ENCODE data around the gene PLOD1.
"Not testable (repeated sequence)": the region's sequence is repeated elsewhere in the genome, so short reads cannot be mapped to it uniquely, and the experiment has no call there.

The PLOD1 gene

DNA sequence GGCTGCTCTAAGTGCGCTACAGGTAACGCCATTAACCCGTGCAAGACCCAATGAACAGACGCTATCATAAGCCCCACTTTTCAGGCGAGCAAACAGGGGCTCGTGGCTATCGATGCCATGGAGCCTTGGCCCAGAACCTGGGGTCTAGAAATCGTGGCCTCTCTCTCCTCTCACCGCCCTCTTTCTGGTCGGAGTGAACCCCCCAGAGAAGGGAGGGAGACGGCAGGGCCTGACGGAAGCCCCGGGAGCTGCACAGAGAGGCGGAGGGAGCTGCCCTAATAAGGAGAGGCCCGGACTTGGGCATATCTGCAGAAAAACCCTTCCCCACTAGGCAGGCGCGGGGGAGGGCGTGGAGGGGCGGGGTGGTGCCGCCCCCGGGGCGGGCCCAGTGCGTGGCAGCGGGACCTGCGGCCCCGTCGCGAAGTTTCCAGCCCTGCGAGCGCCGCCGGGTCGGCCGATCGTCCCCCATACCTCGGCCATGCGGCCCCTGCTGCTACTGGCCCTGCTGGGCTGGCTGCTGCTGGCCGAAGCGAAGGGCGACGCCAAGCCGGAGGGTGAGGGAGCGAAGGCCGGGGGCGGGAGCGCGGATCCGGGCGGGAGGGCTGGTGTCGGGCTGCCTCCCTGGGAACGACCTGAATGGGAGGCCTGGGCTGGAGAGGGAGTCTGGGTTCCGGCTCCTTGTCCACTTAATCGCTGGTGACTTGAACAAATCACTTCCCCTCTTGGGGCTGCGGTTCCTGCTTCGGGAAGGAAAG is at the start of gene PLOD1:
TSS of gene PLOD1 (plus strand) at position 416 of the 755 bp plus-strand sequence. CDS start at position 479, 63 bp downstream.
- DNase-seq, result peak; percentile 90

DNA sequence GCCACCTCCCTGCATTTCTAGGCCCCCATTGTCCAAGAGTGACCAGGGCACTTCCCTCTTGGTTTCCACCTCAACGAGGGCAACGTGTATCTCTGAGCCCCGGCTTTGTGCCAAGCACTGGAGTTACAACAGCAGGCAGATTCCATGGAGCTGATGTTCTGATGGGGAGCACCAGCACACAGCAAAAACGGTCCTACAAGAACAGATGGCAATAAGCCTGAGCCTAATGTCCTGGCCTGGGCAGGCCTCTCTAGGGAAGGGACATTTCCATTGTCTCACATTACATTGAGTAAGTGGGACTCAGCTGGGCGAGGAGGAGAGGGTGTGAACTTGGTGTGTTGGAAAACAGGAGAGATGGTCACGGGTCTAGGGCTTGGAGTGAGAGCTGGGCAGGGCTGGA is 48.6 kb upstream of the PLOD1 start:
- DNase-seq, result no peak

DNA sequence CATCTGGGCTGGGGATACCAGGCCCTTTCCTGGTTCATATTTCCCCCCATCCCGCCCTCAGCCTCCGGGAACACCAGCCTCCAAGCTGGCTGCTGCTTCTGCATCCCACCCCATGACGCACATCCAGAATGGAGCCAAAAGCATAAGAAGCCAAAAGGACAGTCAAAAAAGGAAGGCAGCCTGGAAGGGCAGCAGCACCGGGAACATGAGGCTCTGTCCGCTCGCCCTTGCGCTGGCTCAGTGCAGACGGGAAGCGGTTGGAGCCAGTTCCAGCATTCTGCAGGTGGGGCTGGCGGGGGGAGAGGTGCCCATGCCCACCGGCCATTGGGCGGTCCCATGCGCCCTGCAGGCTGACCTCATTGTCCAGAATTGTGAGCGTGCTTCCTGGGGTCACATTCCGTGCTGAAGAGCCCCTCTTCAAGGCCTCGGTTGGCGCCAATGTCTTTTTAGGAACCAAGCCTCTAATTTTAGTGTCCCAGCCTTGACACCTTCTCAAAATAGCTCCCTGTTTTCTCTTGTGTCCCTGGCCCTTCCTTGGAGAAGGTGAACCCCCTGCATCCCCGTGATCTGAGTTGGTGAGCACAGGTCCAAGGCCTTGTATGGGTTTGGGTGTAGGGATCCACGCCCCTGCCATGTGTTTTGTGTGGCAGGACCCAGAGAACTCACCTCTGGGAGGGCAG is 47.4 kb upstream of the PLOD1 start:
- no peak for DNase-seq

DNA sequence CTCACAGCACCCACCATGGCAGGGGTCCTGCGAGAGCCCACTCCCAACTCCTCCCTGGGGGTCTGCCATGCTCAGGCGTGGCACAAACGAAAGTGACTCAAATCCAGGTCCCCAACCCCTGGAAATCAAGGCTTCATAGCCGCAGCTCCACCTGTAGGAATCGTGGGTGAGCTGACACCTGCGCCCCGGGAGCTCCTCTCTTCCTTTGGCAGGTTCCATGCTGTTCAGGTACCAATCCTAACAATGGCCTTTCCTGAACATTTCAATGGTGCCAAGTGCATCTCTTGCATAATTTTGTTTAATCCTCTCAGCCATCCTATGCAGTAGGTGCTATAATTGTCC is 46.9 kb upstream of the PLOD1 start:
- DNase-seq, result no peak

DNA sequence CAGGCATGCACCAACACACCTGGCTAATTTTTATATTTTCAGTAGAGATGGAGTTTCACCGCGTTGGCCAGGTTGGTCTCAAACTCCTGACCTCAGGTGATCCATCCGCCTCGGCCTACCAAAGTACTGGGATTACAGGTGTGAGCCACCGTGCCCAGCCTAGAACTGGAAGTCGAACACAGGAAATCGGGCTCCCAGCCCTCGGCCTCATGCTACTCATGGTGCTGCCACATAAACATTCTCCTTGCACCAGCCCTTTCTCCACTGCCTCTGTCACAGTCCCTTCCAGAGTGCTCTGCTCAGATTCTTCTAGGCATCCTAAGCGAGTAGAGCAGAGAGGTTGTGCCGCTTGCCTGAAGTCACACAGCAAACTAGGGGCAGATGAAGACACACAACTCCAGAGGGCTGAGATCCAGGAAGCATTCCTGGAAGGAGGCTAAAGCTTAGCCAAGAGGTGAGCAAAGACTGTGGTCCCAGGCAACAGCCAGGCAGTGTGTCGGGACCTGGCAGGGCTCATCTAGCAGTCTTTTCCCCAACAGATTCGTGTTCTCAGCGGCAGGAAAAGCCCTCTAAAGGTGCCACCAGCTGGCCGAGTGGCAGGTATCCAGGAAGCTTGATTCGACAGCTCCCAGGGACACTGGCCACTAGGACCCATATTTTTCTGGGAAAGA is 46.2 kb upstream of the PLOD1 start:
- no peak for DNase-seq

DNA sequence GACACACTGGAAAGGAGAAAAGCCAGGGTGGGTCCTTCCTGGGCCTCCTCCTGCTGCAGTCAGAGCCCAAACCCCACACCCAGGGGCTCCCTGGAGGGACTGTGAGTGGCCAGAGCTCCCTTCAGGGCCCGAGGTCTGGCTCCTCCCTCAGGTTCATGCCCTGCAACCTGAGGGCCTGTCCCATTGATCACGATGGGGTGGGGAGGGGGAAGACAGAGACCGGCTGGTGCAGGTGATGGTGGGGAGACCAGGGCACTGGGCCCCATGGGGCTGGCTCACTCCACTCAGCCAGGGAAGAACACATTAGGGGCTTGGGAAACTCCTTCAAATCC is 45.7 kb upstream of the PLOD1 start:
- DNase-seq, result no peak

DNA sequence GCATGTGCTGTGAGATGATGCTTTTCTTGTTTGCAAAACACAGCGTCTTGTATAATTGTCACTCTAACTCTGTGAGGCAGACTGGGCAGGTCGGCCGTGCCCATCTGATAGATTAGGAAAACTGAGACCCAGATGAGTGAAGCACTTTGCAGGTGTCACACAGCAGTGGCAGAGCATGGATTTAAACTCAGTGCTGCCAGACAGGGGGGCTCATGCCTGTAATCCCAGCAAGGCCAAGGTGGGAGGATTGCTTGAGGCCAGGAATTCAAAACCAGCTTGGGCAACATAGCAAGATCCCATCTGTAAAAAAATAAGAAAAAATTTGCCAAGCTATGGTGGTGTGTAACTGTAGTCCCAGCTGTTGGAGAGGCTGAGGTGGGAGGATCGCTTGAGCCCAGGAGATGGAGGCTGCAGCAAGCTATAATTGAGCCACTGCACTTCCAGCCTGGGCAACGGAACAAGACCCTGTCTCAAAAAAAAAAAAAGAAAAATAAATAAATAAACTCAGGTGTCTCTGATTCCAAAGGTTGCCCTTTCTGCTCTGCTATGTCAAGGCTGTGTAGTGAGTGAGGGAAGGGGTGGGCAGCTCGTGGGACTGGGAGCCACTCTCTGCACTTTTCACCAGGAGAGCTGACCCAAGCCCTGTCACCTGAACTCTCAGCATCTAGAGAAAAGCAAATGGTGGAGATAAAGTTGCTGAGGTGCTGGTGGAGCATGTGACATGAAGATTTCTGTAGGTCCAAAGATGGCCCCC is 42.9 kb upstream of the PLOD1 start:
- no peak for DNase-seq

DNA sequence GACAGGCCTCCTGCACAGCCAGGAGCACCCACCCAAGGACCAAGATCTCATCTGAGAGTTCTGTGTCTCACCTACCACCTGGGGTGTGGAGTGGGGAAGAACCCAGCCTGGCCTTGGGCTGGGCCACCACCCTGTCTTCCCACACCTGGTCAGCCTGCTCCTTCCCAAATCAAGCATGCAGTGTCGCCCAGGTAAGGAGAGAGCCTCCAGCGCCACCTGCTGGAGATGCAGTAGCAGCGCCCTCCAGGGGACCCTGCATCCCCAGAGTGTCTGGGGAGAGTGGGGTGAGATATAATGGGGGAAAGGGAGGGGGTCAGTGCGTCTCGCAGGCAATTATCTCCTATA is 40.6 kb upstream of the PLOD1 start:
- DNase-seq, result peak; percentile 72

DNA sequence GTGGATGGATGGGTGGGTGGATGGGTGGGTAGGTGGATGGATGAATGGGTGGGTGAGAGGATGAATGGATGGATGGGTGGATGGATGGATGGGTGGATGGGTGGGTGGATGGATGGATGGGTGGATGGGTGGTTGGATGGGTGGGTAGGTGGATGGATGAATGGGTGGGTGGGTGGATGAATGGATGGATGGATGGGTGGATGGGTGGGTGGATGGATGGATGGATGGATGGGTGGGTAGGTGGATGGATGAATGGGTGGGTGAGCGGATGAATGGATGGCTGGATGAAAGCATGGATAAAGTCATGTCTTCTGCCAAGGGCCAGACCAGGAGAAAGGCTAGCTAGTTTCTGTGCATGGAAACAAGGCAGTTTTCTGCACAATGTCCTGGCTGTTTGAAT is 40.0 kb upstream of the PLOD1 start:
- not testable (repeated sequence) for DNase-seq

DNA sequence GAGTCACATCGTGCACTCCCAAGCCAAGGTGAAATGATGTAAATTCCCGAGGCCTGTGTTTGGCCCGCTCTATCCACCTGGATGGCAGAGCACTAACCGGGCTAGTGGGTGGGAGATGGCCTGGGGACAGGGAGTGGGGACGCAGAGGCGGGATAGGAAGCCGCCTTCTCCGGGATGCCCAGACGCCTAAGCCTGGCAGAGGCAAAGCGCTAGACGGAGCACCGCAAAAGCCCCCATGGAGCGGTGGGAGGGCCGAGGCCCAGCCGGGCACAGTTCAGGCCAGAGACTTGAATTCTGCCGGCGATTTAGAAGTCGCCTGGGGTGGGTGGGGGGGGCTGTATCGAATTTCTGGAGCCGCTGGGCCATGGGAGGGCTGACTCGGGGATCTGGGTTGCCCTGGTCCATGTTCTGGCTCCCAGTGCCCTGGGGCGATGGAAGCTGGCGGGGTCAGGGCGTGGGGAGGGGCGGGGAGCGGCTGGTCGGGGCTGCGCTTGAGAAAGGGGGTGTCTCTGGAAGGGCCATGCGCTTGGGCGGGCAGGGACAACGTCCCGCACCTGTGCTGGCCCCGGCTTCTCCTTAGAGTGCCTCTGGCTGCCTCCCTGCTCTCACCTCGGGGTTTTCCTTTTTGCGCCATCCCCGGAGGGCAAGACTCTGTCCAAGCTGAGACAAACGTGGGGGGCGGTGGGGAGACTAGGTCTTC is 36.3 kb upstream of the PLOD1 start:
- DNase-seq, result no peak

DNA sequence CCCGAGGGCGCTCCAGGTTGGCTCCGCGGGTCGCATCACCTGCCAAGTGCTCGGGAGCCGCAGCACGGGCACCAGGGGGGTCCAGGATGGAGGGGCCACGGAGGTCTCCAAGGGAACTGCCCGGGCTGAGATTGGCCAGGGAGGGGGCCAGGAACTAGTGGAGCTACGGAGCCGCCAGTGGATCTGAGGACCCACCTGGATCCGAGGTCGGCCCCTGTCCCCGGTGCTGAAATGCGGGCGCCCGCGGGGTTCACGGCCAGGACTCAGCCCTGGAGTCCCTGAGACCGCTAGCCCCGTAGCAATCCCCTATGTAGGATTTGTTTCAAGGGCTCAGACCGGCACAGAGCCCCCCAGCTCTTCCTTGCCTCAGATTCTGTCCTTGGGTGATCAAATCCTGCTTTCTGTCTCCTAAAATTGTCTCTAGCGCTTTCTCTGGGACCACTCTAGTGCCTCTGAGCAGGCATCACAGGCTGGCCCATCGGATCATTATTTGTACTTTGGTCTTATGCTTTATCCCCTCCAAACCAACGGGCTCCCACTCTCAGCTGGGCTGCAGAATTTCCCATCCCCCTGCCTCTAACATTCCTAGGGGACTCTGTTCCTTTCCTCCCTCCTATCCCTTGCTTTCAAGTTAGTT is 35.6 kb upstream of the PLOD1 start:
- DNase-seq, result no peak

DNA sequence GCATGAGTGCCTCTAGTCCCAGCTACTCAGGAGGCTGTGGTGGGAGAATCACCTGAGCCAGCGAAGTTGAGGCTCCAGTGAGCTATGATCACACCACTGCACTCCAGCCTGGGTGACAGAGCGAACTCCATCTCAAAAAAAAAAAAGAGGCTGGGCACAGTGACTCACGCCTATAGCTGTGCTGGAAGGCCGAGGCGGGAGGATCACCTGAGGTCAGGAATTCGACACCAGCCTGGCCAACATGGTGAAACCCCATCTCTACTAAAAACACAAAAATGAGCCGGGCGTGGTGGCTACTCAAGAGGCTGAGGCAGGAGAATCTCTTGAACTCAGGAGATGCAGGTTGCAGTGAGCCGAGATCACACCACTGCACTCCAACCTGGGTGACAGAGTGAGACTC is 33.1 kb upstream of the PLOD1 start:
- DNase-seq, result not testable (repeated sequence)

DNA sequence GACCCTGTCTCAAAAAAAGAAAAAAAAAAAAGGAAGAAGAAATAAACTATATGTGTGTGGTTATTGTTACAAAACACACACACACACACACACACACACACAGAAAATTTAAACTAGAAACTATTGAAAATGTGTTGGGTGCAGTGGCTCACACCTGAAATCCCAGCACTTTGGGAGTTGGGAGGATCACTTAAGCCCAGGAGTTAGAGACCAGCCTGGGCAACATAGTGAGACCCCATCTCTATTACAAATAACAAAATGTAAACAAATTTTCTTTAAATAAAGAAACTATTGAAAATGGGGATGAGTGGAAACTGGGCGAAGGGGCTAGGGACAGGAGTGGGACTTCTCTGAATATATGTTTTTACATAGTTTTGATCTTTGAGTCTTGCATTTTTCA is 31.3 kb upstream of the PLOD1 start:
- DNase-seq, result no peak

DNA sequence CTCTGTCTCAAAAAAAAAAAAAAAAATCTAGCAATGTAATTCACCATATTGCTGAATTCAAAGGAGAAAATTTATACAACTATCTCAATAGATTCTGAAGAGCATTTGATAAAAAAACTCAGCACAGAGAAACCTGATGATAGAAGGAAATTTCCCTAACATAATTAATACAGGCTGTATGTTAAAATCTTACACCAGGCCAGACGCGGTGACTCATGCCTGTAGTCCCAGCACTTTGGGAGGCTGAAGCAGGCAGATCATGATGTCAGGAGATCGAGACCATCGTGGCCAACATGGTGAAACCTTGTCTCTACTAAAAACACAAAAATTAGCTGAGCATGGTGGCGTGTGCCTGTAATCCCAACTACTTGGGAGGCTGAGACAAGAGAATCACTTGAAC is 30.4 kb upstream of the PLOD1 start:
- not testable (repeated sequence) for DNase-seq

DNA sequence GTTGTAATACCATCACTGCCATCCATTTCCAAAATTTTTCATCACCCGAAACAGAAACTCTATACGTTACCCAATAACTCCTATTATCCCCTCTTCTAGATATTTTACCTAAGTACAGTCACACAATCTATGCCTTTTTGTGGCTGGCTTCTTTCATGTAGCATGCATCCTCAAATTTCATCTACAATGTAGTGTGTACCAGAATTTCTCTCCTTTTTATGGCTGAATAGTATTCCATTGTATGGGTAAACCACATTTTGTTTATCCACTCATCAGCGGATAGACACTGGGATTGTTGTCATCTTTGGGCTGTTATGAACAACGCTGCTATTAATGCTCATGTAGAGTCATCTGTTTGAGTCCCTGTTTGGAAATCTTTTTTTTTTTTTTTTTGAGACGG is 29.5 kb upstream of the PLOD1 start:
- no peak for DNase-seq

DNA sequence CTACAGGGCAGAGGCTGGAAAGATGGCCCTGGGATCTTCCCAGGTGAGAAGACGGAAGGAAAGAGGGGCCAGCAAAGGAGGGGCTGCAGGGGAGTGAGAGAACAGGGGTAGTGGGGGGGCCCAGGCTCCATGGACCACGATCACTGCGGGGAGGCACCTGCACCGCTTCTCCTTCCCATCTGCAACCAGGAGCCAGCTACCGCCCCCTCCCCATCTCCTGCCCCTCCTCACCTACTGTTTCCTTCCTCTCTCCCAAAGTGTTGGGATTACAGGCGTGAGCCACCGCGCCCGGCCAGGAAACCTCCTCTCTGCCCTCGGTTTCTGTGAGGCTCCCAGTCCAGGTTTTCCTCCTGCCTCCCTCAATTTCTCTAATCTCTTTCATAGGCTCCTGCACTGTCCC is 27.6 kb upstream of the PLOD1 start:
- no peak for DNase-seq

DNA sequence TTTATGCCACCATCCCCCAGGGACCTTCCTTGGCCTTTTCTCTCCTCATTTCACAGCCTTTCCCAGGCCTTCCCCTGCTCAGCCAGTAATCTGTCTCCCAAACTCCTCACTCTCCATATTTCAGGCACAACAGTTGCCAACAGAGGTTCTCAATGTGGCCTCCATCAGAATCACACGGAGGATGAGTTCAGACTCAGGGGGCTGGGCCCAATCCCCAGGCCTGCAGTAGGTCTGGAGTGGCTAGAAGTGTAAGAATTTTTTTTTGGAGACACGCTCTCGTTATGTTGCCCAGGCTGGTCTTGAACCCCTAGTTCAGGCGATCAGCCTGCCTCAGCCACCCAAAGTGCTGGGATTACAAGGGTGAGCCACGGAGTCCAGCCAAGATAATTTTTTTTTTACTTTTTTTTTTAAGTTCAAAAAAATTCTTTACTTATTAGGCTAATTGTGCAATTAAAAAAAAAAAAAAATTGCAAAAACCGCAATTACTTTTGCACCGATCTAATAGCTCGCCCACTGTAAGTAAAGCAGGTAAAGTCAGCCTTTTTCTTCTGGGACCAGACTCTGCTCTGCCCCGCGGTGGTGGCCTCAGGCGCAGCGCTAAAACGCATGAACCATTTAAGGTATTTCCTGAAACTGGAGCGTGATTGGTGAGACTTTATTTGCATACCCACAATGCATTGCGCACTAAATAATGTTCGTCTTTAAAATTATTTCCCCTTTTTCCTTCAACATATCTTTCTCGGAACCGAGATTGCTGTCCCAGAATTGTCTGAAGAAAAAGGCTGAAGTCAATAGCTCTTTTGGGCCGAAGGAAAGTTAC is 27.0 kb upstream of the PLOD1 start:
- DNase-seq, result peak; percentile 95

DNA sequence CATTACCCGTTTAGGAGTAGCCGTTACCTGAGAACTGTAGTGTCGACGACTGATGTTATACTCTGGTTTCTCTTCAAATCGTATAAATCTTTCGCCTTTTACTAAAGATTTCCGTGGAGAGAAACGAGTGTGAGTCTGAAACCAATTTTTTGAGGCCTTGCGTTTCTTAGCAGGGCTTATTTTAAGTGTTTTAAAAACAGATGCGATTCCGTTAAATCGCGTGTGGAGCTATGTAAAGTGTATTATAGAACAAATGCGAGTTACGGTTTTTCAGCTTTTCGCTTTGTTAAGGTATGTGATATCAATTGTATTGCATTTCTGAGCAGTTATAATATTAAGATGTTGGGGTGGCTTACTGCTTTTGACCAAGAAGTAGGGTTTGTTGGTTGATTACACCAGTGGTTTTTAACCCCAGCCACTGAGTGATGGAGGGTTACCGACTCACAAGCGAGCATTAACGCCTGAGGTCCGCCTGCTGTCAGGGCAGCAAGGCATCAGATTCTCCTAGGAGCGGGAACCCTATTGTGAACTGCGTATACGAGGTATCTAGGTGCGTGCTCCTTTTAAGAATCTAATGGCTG is 26.3 kb upstream of the PLOD1 start:
- peak; percentile 85 for DNase-seq

DNA sequence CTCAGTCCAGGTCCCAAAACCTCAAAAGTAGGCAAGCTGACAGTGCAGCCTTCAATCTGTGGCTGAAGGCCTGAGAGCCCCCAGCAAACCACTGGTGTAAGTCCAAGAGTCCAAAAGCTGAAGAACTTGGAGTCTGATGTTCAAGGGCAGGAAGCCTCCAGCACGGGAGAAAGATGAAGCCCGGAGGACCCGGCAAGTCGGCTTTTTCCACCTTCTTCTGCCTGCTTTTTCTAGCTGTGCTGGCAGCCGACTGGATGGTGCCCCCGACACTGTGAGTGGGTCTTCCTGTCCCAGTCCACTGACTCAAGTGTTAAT is 23.6 kb upstream of the PLOD1 start:
- DNase-seq, result not testable (repeated sequence)

DNA sequence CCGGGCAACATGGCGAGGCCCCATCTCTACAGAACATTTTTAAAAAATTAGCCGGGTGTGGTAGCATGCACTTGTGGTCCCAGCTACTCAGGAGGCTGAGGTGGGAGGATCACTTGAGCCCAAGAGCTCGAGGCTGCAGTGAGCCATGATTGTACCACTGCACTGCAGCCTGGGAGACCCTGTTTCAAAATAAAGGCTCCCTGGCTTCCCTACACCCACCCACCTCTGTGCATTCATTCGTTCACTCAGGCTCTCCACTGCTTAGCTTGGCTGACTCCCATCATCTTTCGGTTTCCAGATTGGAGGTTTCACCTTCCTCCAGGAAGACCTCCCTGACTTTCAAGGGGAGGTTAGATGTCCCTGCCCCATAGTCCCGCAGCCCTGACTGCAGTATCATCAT is 22.5 kb upstream of the PLOD1 start:
- DNase-seq, result no peak

DNA sequence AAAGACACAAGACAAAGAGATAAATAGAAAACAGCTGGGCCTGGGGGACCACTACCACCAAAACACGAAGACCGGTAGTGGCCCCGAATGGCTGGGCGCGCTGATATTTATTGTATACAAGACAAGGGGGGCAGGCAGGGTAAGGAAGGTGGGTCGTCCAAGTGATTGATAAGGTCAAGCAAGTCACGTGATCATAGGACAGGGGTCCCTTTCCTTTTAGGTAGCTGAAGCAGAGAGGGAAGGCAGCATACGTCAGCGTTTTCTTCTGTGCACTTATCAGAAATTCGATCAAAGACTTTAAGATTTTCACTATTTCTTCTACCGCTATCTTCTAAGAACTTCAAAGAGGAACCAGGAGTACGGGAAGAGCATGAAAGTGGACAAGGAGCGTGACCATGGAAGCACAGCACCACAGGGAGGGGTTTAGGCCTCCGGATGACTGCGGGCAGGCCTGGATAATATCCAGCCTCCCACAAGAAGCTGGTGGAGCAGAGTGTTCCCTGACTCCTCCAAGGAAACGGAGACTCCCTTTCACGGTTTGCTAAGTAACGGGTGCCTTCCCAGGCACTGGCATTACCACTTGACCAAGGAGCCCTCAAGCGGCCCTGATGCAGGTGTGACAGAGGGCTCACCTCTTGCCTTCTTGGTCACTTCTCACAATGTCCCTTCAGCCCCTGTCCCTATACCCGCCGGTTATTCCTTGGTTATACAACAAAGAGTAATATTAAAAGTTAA is 21.9 kb upstream of the PLOD1 start:
- not testable (repeated sequence) for DNase-seq
